Common myeloid progenitor, CD34-positive (primary cell): ENCODE results near the gene TBK1.

Experiments used
- CTCF ChIA-PET: fragments of 350-600 bp; sonication (Branson Sonifier 250); formaldehyde crosslinking; loops from one replicate; lab custom pipeline; 2021; ENCODE audit warnings: antibody characterized with exemption; lab: Charles Lee
- POLR2A ChIA-PET: fragments of 350-600 bp; sonication (Branson Sonifier 250); formaldehyde crosslinking; loops from one replicate; lab custom pipeline; 2021; ENCODE audit warnings: antibody characterized with exemption; lab: Charles Lee
- DNase-seq, 3 donors: peaks; one replicate each; pipeline versions ENCODE4 v3.0.0 to v3.0.0-alpha.2; 2013
- H3K27ac ChIP-seq, 2 experiments: 1 replicate in 1 of 2; 2 replicates in 1 of 2; pipeline ENCODE4 v1.7.0; 2013; ENCODE audit warnings: inconsistent platforms in 2 of 2, low read length in 2 of 2, mild to moderate bottlenecking in 2 of 2, low read depth in 1 of 2, moderate library complexity in 1 of 2; ENCODE audit not compliant: severe bottlenecking in 2 of 2, insufficient read depth in 1 of 2, poor library complexity in 1 of 2
- H3K27me3 ChIP-seq, 5 experiments: replicated peaks in 2 of 5; 1 replicate in 3 of 5; 2 replicates in 2 of 5; pipeline versions ENCODE4 v1.6.1 to v1.7.0; 2013; ENCODE audit warnings: low read length in 4 of 5, mild to moderate bottlenecking in 2 of 5, moderate library complexity in 2 of 5, inconsistent platforms in 1 of 5; ENCODE audit not compliant: insufficient read depth in 5 of 5, control insufficient read depth in 4 of 5
- H3K36me3 ChIP-seq, 4 experiments: 1 replicate in 2 of 4; 2 replicates in 2 of 4; pipeline versions ENCODE4 v1.6.1 to v1.7.0; 2013; ENCODE audit warnings: low read length in 3 of 4, control low read depth in 1 of 4, mild to moderate bottlenecking in 1 of 4; ENCODE audit not compliant: control insufficient read depth in 4 of 4, insufficient read depth in 4 of 4
- H3K4me1 ChIP-seq, 4 experiments: 1 replicate in 3 of 4; 2 replicates in 1 of 4; pipeline versions ENCODE4 v1.6.1 to v1.7.1; 2013; ENCODE audit warnings: low read length in 3 of 4, mild to moderate bottlenecking in 3 of 4, control low read depth in 1 of 4, inconsistent platforms in 1 of 4, moderate library complexity in 1 of 4; ENCODE audit not compliant: control insufficient read depth in 4 of 4, insufficient read depth in 4 of 4; ENCODE audit errors: control extremely low read depth in 1 of 4
- H3K4me3 ChIP-seq, 7 experiments: 1 replicate in 4 of 7; 2 replicates in 3 of 7; pipeline versions ENCODE4 v1.5.1 to v1.7.0; 2013; ENCODE audit warnings: mild to moderate bottlenecking in 7 of 7, low read length in 6 of 7, moderate library complexity in 6 of 7, inconsistent platforms in 2 of 7, low read depth in 2 of 7, control low read depth in 1 of 7; ENCODE audit not compliant: insufficient read depth in 4 of 7, control insufficient read depth in 1 of 7; ENCODE audit errors: extremely low read depth in 1 of 7
- H3K9me3 ChIP-seq, 5 experiments: 1 replicate in 4 of 5; 2 replicates in 1 of 5; pipeline versions ENCODE4 v1.6.1 to v1.7.1; 2013; ENCODE audit warnings: low read length in 4 of 5, mild to moderate bottlenecking in 2 of 5, inconsistent platforms in 1 of 5, low read depth in 1 of 5, moderate library complexity in 1 of 5; ENCODE audit not compliant: control insufficient read depth in 4 of 5, insufficient read depth in 2 of 5; ENCODE audit errors: control extremely low read depth in 1 of 5
- WGBS: methylation state at CpG from one replicate; pipeline ENCODE4 v1.1.5; 2013; ENCODE audit not compliant: insufficient coverage; 5-methylcytosine and 5-hydroxymethylcytosine counted together

Gene TBK1

DNA sequence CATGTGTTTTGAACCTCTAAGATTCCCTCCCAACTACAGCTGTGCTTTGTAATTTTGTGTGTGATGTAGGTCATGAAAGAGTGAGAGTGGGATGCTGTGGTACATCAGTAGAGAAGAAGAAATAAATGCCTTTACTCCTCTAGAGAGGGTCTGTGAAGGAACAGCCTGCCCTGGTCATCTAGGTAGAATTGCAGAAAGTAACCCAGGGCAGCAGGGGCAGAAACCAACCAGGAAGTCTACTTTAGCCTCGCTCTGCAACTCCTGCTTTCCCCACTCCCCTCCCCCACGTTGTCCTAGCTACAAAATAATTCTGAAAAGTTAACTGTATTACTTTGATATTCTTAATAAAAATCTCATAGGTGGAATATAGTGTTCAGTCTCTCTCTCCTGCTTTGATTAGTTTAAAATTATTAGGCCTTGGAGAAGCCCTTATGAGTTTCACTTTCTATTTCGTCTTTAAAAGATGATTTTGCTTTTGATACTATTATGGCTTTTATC, 7.5 kb downstream of the TBK1 start:
- Histone ChIP-seq H3K4me3 (peak overlapping the region in 6 of 7 experiments; percentile 47 to 73 (median 62)), H3K27me3 (no peaks in the 10 kb centered on the region), H3K9me3 (no peaks in the 10 kb centered on the region), H3K36me3 (peaks cover 6 to 27% (median 13%) of the 10 kb centered on the region in 4 experiments), H3K4me1 (peaks cover 17 to 29% (median 23%) of the 10 kb centered on the region in 4 experiments), H3K27ac (peak overlapping the region; percentile 66 to 84)
- WGBS, result no CpG with 5 or more reads among the region's 3 CpGs
- ChIA-PET CTCF (interaction anchor here (0.7 to 1.1 kb wide), 2 partner anchors 11 to 12 kb away, joined by 3 read pairs; no protein-coding TSS in a partner anchor), POLR2A (no interaction called here)
- peak in 2 of 3 donors; percentile 25 to 33 for DNase-seq

DNA sequence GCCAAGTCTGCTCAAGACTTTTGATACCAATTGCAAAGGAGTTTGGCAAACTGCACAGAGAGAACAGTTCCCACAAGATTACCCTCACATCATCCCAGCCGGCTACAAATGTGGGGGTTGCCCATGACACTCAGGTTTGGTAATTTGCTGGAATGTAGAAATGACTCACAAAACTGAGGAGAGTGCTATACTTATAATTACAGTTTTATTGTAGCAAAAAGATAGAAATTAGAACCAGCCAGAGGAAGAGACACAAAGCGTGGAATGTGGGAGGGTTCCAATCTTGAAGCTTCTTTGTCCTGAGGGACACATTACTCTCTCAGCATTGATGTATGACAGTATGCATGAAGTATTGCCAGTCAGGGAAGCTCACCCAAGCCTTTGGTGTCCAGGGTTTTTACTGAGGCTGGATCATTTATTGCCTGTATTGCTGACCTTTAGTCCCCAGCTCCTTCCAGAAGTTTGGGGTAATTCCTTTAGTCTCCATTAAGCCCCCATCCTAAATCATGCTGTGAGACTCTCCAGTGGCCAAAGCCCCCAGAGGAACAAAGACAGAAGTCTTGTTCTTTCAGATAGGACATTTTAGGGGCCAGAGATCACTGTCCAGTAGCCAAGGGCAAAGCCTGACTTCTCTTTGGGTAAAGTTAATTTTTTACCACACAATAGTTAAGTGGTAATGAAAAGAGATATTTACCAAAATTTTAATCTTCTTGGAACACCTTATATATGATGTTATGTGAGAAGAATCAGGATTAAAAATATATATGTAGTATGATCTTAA, 9.9 kb downstream of the TBK1 start:
- 100% methylated on average over 1 of the region's 2 CpGs for WGBS
- H3K27me3 ChIP-seq, result no peaks in the 10 kb centered on the region
- no peak overlapping the region for H3K4me3 ChIP-seq
- DNase-seq, result no peak
- H3K36me3 ChIP-seq, result peaks cover 9 to 36% (median 20%) of the 10 kb centered on the region in 4 experiments
- CTCF ChIA-PET, result no interaction called here
- POLR2A ChIA-PET, result no interaction called here
- no peak overlapping the region for H3K27ac ChIP-seq
- no peaks in the 10 kb centered on the region for H3K9me3 ChIP-seq
- H3K4me1 ChIP-seq, result peaks cover 16 to 25% (median 18%) of the 10 kb centered on the region in 4 experiments

DNA sequence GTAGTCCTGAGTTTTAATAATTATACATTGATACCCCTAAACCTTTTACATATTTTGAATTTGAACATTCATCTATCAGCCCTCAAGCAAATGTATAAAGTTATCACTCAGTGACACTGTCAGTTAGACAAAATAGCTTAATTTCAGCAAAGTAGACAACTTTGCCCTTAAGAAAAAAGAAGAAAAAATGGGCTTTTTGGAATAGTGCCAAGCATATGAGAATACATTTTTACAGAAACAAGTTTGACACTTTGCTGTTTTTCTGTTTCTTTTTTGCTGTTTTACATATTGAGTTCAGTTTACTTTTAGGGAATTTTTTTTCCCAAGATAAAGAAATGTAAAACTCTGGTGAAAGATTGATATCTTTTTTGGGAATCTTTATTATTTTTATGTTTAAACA, 14.3 kb downstream of the TBK1 start:
- ChIA-PET POLR2A (no interaction called here), CTCF (no interaction called here)
- H3K9me3 ChIP-seq, result no peaks in the 10 kb centered on the region
- no peaks in the 10 kb centered on the region for H3K27me3 ChIP-seq
- H3K27ac ChIP-seq, result no peak overlapping the region
- H3K4me1 ChIP-seq, result no peaks in the 10 kb centered on the region
- peak in 1 of 3 donors; percentile 15 for DNase-seq
- H3K36me3 ChIP-seq, result peaks cover 15 to 58% (median 46%) of the 10 kb centered on the region in 4 experiments
- no peak overlapping the region for H3K4me3 ChIP-seq

DNA sequence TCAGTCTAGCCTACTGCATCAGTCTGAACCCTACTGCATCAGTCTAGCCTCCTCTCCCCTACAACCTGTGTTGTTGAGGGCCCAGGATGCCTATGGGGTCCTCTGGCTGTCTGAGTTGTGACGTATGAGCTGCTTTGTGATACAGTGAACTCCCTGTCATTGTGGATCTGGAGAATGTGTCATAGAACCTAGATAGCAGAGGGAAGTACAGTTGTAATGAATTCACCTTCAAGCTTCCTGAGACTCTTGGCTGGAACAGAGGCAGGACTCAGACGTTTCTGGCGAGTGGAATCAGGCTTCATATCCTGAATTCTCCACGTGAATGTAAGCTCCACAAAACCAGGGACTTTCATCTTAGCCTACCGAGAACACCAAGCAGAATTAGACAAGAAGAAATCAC, 17.0 kb downstream of the TBK1 start:
- Histone ChIP-seq H3K4me1 (no peaks in the 10 kb centered on the region), H3K4me3 (no peak overlapping the region), H3K27ac (no peak overlapping the region), H3K36me3 (peaks cover 9 to 71% (median 44%) of the 10 kb centered on the region in 4 experiments), H3K9me3 (no peaks in the 10 kb centered on the region), H3K27me3 (no peaks in the 10 kb centered on the region)
- WGBS, result 94% methylated on average over 5 of the region's 5 CpGs
- no peak for DNase-seq
- POLR2A ChIA-PET, result interaction anchor here (0.7 kb wide), 1 partner anchor 142 kb away, joined by 3 read pairs; the partner anchor contains the start of gene RASSF3
- CTCF ChIA-PET, result interaction anchor here (0.9 to 1.0 kb wide), 3 partner anchors 12 to 230 kb away, joined by 3 read pairs; no protein-coding TSS in a partner anchor

DNA sequence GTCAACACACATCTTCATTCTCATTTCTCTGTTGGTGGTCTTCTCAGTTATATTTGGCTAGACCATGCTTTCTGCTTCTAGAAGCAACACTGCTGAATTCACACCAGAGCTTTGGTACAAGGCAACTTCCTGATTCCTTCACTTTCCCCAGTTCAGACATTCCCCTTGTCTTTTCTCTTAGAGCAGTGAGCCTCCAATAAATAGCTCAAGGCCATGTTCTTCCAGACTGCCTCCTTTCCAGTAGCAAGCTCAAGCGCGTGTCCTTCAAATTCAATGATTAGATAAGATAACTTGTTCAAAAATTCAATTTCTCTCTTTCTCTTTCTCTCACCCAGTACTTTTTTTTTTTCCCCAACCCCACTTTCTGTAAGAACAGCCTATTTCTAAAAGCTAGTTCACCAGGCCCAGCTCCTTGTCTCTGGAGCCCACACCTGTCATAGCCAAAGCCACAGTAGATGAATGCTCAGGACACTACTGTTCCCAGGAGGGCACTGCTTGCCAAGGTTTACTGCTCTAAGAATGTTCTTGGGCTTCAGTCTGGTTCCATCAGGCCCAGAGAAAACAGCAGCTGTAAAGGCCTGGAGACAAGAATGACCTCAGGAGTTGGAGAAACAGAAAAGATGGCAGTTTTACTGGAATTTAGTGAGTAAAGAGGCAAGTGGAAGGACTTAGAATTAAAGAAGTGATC, 17.7 kb downstream of the TBK1 start:
- WGBS, result 96% methylated on average over 2 of the region's 2 CpGs
- Histone ChIP-seq H3K4me1 (no peaks in the 10 kb centered on the region), H3K36me3 (peaks cover 9 to 72% (median 46%) of the 10 kb centered on the region in 4 experiments), H3K27ac (no peak overlapping the region), H3K27me3 (no peaks in the 10 kb centered on the region), H3K9me3 (no peaks in the 10 kb centered on the region), H3K4me3 (no peak overlapping the region)
- POLR2A ChIA-PET, result interaction anchor here (0.7 kb wide), 1 partner anchor 141 kb away, joined by 3 read pairs; the partner anchor contains the start of gene RASSF3
- DNase-seq, result no peak
- CTCF ChIA-PET, result interaction anchor here (1.0 to 1.1 kb wide), 3 partner anchors 10 to 230 kb away, joined by 3 read pairs; no protein-coding TSS in a partner anchor

DNA sequence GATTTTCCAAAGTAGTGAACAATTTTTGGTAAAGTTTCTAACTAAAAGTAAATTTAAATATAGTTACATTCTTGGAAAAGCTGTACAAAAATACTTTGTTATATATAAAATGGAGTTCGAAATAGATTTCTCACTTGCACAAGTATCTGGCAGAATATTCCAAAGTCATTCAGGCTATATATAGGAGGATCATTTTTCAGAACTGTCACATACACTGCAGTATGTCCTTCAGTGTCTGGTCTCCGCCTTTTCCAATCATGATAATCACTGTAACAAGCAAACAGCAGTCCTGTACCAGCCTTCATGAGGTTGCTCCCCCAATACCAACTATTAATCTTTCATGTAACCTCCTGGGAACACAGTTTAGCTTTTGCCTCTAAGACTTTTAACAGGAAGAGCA, 18.6 kb downstream of the TBK1 start:
- 86% methylated on average over 1 of the region's 2 CpGs for WGBS
- no peak for DNase-seq
- POLR2A ChIA-PET, result no interaction called here

More for the DNA sequence above, 18.6 kb downstream of the TBK1 start:
- no peak overlapping the region for H3K4me3 ChIP-seq
- peaks cover 14 to 74% (median 49%) of the 10 kb centered on the region in 4 experiments for H3K36me3 ChIP-seq
- H3K4me1 ChIP-seq, result no peaks in the 10 kb centered on the region
- CTCF ChIA-PET, result interaction anchor here (1.1 to 2.3 kb wide), 2 partner anchors 10 to 17 kb away, joined by 3 to 6 read pairs; no protein-coding TSS in a partner anchor
- no peaks in the 10 kb centered on the region for H3K27me3 ChIP-seq
- peaks cover 0 to 4% (median 2%) of the 10 kb centered on the region in 5 experiments for H3K9me3 ChIP-seq
- H3K27ac ChIP-seq, result no peak overlapping the region
